Stimulated activated naive CD8-positive, alpha-beta T cell treated with anti-CD3 and anti-CD28 coated beads, Interleukin-15, amount 100 ng/mL, for 72 hours (primary cell): ENCODE results near the gene ZNF618.

Source experiments
- ATAC-seq: fragments of 150-1000 bp; cut with Tn5 transposase; 2 replicates; pipeline ENCODE4 v1.10.0; 2021; ENCODE audit warnings: mild to moderate bottlenecking, moderate library complexity
- DNase-seq, 2 donors: peaks; one replicate each; pipeline ENCODE4 v3.0.0; 2021 to 2022
- H3K27ac Mint-ChIP-seq, 2 donors: one replicate each; pipeline ENCODE4 v1.8.0; 2022; ENCODE audit warnings: mild to moderate bottlenecking in 2 of 2, mixed read lengths in 2 of 2, moderate library complexity in 2 of 2
- H3K27me3 Mint-ChIP-seq: one replicate; pipeline ENCODE4 v1.8.0; 2022; ENCODE audit warnings: mixed read lengths
- H3K4me1 Mint-ChIP-seq: one replicate; pipeline ENCODE4 v1.8.0; 2022; ENCODE audit warnings: mild to moderate bottlenecking, mixed read lengths
- H3K4me3 Mint-ChIP-seq, 2 donors: one replicate each; pipeline ENCODE4 v1.8.0; 2022; ENCODE audit warnings: mild to moderate bottlenecking in 2 of 2, mixed read lengths in 2 of 2, moderate library complexity in 1 of 2
- H3K9me3 Mint-ChIP-seq, 2 donors: one replicate each; pipeline ENCODE4 v1.8.0; 2022; ENCODE audit warnings: mixed read lengths in 2 of 2

ZNF618 gene

DNA sequence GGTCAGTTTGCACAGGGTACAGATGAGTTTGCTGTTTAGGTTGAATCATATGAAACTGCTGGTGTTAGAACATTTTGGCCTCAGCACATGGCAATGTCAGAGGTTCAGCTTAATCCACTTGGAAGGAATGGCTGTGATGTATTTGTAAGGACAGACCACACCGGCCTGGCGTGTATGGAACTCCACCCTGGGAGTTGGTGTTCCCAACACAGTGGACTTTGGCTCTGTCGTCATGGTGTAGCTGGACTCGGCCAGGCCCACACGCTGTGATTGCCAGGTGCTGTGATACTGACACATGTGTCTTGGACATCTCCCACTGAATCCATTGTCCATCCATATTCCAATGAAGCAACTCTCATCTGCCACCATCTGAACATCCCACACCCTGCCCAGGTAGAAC, 90.3 kb downstream of the ZNF618 start:
- Mint-ChIP-seq H3K4me1 (no peaks in the 10 kb centered on the region), H3K9me3 (peaks cover 0 to 7% of the 10 kb centered on the region in 2 donors)
- no peak for DNase-seq

DNA sequence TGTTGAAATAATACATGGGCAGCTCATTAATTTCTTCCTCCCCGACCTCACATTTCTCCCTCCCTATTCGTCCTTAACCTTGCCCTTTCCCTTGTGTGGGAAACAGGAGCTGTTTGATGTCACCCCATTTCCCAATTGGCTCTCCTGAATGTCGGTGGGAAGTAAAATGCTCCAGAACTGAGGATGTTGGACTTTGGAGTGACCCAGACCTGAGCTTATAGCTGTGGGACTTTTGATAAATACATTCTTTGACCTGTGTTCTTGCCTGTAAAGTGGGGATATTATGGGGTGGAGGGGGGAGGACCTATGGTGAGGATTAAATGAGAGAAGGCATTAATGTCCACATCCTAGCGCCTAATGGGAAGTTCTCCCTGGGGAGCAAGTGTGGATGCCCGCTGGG, 91.3 kb downstream of the ZNF618 start:
- H3K27me3 Mint-ChIP-seq = no peaks in the 10 kb centered on the region
- no peak overlapping the region for H3K4me3 Mint-ChIP-seq
- no peaks in the 10 kb centered on the region for H3K4me1 Mint-ChIP-seq
- no peak overlapping the region for H3K27ac Mint-ChIP-seq
- ATAC-seq (no peak), DNase-seq (no peak)
- H3K9me3 Mint-ChIP-seq = peaks cover 0 to 7% of the 10 kb centered on the region in 2 donors

More for the DNA sequence above, 90.3 kb downstream of the ZNF618 start:
- Mint-ChIP-seq H3K27me3 (no peaks in the 10 kb centered on the region), H3K4me3 (no peak overlapping the region), H3K27ac (peak overlapping the region in 1 of 2 donors; percentile 52)
- ATAC-seq = no peak

DNA sequence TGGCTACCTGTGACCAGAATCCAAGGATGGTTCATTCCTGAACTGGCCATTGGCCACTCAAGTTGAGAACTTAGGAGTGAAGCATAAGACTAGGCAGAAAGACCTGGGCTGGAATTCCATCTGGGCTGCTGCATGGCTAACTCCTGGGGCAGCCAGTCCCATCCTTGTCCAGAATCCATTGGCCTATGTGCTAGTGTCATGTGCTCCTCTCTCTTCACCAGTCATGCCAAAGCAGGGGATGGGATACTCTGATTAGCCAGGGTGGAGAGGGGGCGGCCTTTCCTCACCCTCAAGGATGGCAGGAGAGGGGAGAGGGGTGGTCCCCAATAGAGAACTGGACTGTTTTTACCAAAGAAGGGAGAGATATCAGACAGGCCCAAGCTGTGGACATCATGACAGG, 93.2 kb downstream of the ZNF618 start:
- H3K27me3 Mint-ChIP-seq = no peaks in the 10 kb centered on the region
- DNase-seq (no peak), ATAC-seq (no peak)
- H3K27ac Mint-ChIP-seq = no peak overlapping the region
- H3K9me3 Mint-ChIP-seq = peaks cover 0 to 7% of the 10 kb centered on the region in 2 donors
- no peak overlapping the region for H3K4me3 Mint-ChIP-seq
- H3K4me1 Mint-ChIP-seq = no peaks in the 10 kb centered on the region

DNA sequence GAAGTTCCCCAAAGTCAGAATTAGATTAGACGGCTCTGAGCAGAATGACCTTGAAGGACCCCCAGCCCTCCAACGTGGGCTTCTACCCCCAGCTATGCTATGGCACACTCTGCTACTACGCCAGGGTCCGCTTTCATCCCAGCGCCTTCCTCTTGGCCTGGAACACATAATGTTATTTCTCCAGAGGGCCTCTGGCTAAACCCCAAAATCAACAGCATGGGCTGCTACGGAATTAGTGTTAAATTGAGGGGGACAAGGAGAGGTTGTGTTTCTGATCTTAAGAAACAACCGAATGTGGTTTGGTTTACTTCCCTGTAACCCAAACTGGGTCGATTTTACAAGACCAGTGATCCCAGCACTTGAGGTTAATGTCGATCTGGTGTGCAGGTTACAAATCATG, 97.1 kb downstream of the ZNF618 start:
- ATAC-seq (no peak), DNase-seq (no peak)
- Mint-ChIP-seq H3K27me3 (no peaks in the 10 kb centered on the region), H3K4me3 (no peak overlapping the region), H3K4me1 (no peaks in the 10 kb centered on the region), H3K27ac (no peak overlapping the region), H3K9me3 (peaks cover 0 to 7% of the 10 kb centered on the region in 2 donors)

DNA sequence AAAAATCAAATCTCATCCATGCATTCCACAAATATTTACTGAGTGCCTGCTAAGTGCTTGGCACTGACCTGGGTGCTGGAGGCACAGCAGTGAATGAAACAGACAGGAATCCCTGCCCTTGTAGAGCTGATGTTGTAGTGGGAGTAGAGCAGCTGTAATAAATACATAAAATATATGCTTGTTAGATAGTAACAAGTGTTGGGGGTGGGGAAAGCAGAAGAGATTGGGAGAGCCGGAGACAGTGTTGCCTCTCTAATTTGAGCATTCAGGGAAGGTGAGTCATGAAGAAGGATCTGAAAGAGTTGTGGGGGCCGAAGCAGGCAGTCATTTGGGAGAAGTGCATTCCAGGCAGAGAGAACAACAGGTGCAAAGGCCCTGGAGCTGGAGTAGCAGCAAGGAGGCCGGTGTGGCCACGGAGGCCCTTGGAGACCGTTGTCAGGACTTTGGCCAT, 97.9 kb downstream of the ZNF618 start:
- no peak overlapping the region for H3K27ac Mint-ChIP-seq
- peaks cover 0 to 7% of the 10 kb centered on the region in 2 donors for H3K9me3 Mint-ChIP-seq

DNA sequence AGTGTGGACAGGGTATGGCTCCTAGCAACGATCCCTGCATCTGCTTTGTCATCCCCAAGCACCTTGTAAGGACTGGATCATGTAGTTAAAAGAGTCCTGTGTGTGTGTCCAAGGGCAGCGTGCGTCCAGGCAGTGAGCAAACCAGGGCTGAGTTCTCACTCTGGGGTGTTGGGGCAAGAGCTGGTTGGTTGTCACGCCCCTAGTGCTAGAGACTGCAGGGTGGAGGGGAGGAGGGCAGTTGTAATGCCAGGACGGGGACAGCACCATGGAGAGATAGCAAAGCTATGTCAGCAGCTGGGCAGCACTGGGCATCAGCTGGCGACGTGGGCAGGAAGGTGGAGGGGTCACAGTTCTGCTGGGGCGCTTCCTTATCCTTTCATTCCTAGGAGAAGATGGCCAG, 100.8 kb downstream of the ZNF618 start:
- no peak overlapping the region for H3K27ac Mint-ChIP-seq
- DNase-seq (no peak), ATAC-seq (peak; percentile 26)
- no peak overlapping the region for H3K4me3 Mint-ChIP-seq
- H3K4me1 Mint-ChIP-seq = no peaks in the 10 kb centered on the region
- no peaks in the 10 kb centered on the region for H3K27me3 Mint-ChIP-seq
- H3K9me3 Mint-ChIP-seq = no peaks in the 10 kb centered on the region

More for the DNA sequence above, 97.9 kb downstream of the ZNF618 start:
- ATAC-seq (no peak), DNase-seq (no peak)
- H3K4me1 Mint-ChIP-seq = no peaks in the 10 kb centered on the region
- no peak overlapping the region for H3K4me3 Mint-ChIP-seq
- H3K27me3 Mint-ChIP-seq = no peaks in the 10 kb centered on the region

DNA sequence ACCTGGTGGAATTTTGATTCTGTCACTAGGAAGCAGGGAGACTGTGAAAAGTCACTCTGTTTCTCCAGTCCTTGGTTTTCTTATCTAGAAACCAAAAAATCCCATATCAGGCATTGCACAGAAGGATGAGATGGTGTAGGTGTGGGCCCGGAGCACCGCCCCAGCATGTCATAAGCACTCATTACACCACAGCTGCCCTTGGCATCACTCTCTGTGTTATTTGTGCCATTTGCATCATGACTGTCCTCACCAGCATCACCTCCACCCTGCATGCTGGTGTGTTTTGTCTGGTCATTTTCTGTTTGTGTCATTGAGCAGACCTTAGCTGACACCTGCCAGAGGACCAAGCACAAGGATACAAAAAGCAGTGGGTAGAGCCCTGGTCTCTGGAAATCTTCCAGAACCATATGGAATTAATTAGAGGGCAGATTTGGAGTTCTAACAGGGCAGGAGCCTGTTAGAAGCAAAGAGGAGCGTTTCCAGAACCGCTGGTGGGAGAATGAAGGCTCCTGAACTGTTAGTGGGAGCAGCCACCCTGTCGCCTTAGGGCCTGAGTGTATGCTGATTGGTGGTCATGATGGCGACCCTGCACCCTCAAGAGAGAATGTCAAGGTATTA, 102.7 kb downstream of the ZNF618 start:
- H3K27ac Mint-ChIP-seq = no peak overlapping the region
- no peak overlapping the region for H3K4me3 Mint-ChIP-seq
- DNase-seq (no peak), ATAC-seq (no peak)
- no peaks in the 10 kb centered on the region for H3K27me3 Mint-ChIP-seq
- H3K4me1 Mint-ChIP-seq = no peaks in the 10 kb centered on the region
- no peaks in the 10 kb centered on the region for H3K9me3 Mint-ChIP-seq

GRCh38 chr9:113979343-113980127, 103.4 kb downstream of the ZNF618 start:
- no peaks in the 10 kb centered on the region for H3K4me1 Mint-ChIP-seq
- no peaks in the 10 kb centered on the region for H3K9me3 Mint-ChIP-seq
- ATAC-seq (no peak), DNase-seq (no peak)
- no peak overlapping the region for H3K4me3 Mint-ChIP-seq
- H3K27ac Mint-ChIP-seq = no peak overlapping the region
- H3K27me3 Mint-ChIP-seq = no peaks in the 10 kb centered on the region

DNA sequence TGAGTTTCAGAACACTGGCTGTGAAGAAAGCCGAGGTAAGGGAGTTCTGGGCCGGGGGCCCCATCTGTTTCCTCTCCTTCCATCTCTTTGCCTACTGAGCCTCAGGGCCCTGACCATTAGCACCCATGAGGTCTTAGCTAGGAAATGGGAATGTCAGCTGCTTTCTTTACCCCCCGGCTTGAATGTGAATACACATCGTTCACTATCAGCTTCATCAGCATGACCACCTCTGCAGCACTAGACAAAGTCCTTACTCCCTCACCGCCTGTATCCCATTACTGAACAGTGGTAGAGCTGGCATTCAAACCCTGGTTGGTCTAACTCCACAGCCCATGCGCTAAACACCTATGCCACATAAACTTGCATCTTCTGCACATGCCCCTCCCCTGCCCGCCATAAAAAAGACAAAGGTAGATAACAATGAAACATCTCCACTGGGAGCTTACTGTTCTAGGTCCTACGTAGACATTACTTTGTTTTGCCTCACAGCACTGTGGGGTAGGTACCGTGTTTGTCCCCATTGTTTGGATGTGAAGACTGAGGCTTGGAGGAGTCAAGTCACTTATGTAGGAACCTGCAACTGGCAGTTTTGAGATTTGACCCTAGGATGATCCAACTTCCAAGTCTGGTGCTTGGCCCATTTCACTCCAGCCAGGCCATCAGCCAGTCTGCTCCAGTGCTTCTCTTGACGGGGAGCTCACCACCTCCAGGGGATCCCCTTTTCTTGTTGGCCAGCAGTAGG, 108.7 kb downstream of the ZNF618 start:
- no peaks in the 10 kb centered on the region for H3K27me3 Mint-ChIP-seq
- H3K4me3 Mint-ChIP-seq = no peak overlapping the region
- H3K27ac Mint-ChIP-seq = peak overlapping the region in 1 of 2 donors; percentile 24
- DNase-seq = no peak
- no peaks in the 10 kb centered on the region for H3K9me3 Mint-ChIP-seq
- H3K4me1 Mint-ChIP-seq = no peaks in the 10 kb centered on the region
- ATAC-seq = no peak

- H3K27ac Mint-ChIP-seq = no peak overlapping the region
- H3K4me3 Mint-ChIP-seq = no peak overlapping the region
- H3K27me3 Mint-ChIP-seq = no peaks in the 10 kb centered on the region
- ATAC-seq (no peak), DNase-seq (no peak)
- no peaks in the 10 kb centered on the region for H3K9me3 Mint-ChIP-seq
- H3K4me1 Mint-ChIP-seq = no peaks in the 10 kb centered on the region
Measured at GRCh38 chr9:113985968-113986585, 110.0 kb downstream of the ZNF618 start.

DNA sequence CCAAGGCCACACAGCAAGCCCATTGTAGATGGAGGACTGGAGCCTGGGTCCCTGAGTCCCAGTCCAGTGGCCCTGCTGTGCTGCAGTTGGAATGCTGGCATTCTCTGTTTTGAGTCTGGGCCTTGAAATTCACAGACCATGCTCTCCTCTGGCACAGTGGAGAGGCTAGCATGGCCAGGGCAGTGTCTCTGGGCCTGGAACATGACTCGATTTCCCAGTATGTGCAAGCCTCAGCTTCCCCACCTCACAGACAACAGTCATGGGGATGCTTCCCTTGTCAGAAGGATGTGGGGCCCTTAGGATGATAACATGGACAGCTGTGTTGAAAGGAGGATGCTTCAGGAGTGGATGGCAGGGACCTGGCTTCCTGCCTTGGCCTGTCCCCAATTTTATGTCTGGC, 110.8 kb downstream of the ZNF618 start:
- Mint-ChIP-seq H3K9me3 (no peaks in the 10 kb centered on the region), H3K27ac (no peak overlapping the region), H3K4me1 (peaks cover 3% of the 10 kb centered on the region), H3K27me3 (no peaks in the 10 kb centered on the region), H3K4me3 (no peak overlapping the region)
- DNase-seq = no peak
- no peak for ATAC-seq

GRCh38 chr9:113987526-113987925, 111.4 kb downstream of the ZNF618 start:
- DNase-seq (no peak), ATAC-seq (no peak)
- Mint-ChIP-seq H3K9me3 (no peaks in the 10 kb centered on the region), H3K4me3 (no peak overlapping the region), H3K27me3 (no peaks in the 10 kb centered on the region), H3K27ac (no peak overlapping the region), H3K4me1 (peaks cover 9% of the 10 kb centered on the region)

DNA sequence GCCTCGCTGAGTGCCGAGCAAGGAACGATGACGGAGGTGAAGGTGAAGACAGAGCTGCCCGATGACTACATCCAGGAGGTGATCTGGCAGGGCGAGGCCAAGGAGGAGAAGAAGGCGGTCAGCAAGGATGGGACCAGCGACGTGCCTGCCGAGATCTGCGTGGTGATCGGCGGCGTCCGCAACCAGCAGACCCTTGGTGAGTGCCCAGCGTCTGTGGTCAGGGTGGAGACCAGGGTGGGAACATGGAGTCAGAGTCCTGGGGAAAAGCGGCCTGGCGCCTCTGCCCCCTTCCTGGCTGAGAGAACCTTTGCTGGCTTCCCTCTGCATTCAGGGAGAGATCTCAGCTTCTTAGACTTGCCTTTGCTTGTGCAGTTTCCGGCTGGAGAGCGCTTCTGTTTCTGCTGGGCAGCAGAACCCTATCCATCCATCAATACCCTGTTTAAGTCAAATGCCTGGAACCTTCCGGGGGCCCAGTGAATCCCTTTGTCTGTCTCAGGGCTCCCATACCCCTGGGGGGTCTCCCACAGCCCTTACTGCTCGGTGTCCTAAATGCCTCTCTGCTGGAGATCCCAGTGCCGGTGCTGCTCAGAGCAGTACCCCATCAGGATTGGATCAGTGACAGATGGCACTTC, 112.4 kb downstream of the ZNF618 start:
- Mint-ChIP-seq H3K27me3 (peaks cover 1% of the 10 kb centered on the region), H3K4me1 (peaks cover 19% of the 10 kb centered on the region), H3K4me3 (no peak overlapping the region), H3K9me3 (no peaks in the 10 kb centered on the region), H3K27ac (no peak overlapping the region)
- ATAC-seq (no peak), DNase-seq (no peak)

- Mint-ChIP-seq H3K4me3 (no peak overlapping the region), H3K4me1 (peaks cover 25% of the 10 kb centered on the region)
- DNase-seq = no peak
Measured at GRCh38 chr9:113989017-113989713, 113.1 kb downstream of the ZNF618 start.

More at GRCh38 chr9:113989017-113989713, 113.1 kb downstream of the ZNF618 start:
- Mint-ChIP-seq H3K9me3 (no peaks in the 10 kb centered on the region), H3K27me3 (peaks cover 7% of the 10 kb centered on the region), H3K27ac (no peak overlapping the region)
- no peak for ATAC-seq
